GOT3 (cell line): Measurements from ENCODE around the gene SEC14L6.

Experiments
- DNase-seq: peaks from one replicate; lab custom pipeline; 2025; ENCODE audit warnings: mixed read lengths; lab: John Stamatoyannopoulos, UW

Gene SEC14L6

GRCh38 chr22:30535182-30535581, 11.4 kb downstream of the SEC14L6 start:
- DNase-seq: no peak

- DNase-seq: no peak
These were observed 14.6 kb downstream of the SEC14L6 start for GRCh38 chr22:30531651-30532608.

DNA sequence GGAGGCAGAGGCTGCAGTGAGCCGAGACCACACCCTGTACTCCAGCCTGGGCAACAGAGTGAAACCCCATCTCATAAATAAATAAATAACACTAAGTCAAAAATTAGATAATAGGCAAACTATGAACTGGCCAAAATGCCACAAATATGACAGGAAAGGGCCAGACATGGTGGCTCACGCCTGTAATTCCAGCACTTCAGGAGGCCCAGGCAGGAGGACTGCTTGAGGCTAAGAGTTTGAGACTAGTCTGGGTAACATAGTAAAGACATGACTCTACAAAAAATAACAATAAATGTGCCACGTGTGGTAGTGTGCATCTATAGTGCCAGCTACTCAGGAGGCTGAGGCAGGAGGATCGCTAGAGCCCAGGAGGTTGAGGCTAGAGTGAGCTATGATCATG, 19.9 kb downstream of the SEC14L6 start:
- DNase-seq: no peak

DNA sequence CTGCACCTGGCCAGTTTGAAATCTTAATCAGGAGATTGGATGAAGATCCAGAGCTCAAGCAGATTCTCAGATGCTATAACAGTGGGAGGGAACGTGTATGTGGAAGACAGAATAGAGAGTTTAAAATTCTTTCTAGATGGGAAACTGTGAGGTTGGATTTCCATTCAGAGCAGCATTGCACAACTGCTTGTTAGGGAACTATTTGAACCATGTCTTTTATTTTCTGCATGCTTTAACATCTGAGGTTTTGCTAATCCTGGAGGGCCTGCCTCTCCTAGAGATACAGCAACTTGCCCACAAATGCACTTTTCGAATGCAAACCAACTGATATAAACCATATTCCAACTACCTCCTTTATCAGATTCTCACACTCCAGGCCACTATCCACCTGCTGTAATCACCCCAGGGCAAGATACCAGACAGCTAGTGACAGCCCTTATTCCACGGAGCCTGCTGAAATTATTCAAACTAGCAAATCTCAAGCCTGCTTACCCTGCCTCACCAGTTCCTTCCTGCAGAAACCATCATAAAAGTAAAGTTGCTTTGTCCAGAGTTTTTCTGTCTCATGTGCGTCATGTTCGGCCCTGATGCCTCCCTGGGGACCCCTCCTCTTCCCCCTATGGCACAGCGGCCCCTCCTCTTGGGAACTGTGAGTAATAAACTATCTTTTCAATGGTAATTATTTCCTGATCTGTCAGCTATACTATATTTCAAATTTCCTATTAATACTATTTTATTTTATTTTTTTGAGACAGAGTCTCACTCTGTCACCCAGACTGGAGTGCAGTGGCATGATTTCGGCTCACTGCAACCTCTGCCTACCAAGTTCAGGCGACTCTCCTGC, 22.7 kb downstream of the SEC14L6 start:
- DNase-seq: no peak

DNA sequence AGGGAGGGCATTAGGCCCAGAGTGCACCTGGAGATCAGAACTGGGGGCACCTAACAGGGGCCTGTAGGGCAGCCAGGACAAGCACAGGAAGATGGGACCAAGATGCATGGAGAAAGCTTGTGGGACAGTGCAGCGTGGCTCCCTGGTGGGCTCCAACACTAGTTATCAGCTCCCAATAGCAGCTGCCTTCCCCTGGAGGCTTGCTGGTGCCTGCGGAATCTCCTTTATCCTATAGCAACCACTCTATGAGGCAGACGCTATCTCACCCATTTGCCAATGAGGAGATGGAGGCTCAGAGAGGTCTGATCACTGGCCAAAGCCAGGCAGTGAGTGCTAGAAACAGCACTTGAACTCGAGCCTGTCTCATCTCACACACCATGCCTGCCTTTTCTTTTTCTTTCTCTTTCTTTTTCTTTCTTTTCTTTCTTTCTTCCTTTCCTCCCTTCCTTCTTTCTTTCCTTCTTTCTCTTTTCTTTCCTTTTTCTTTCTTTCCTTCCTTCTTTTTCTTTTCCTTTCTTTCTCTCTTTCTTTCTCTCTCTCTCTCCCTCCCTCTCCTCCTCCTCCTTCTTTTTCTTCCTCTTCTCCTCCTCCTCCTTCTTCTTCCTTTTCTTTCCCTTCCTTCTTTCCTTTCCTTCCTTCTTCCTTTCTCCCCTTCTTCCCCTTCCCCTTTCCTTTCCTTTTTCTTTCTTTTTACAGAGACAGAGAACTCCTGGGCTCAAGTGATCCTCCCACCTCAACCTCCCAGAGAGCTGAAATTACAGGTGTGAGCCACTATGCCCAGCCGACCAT, 25.0 kb downstream of the SEC14L6 start:
- DNase-seq: no peak

- no peak for DNase-seq
These were observed 26.6 kb downstream of the SEC14L6 start for GRCh38 chr22:30519842-30520425.

DNA sequence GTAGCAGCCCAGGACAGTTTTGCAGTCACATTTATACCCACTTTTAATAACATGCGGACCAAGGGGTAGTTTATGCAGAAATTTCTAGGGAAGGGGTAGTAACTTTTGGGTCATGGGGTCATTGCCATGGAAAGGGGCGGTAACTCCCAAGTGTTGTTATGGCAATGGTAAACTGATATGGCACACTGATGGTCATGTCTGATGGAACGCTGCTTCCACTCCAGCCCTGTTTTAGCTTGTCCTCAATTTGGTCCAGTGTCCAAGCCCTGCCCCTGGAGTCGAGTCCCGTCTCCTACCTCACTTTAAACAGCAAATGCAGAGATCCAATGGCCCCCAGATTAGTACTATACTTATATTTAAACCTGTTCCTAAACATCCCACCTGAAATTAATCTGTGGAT, 29.8 kb downstream of the SEC14L6 start:
- no peak for DNase-seq

- DNase-seq: no peak
These were observed 30.3 kb downstream of the SEC14L6 start for GRCh38 chr22:30516273-30516672.

DNA sequence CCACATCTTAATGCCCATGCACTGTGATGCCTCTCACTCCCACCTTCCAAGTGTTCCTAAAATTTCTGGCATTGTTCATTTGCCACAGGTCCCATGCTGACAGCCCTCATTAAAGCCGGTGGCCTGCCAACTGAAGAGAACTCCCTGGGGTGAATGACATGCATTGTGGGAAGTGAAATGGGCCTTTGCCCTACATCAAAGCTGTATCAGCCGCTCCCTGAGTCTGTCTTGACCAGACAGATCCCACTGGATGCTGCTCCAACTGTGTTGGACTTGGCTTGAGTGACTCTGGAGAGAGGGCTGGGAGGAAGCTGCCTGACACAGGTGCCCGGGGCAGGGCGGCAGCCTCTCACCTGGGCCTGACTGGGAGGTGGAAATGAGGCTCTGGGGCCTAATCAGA, 32.3 kb downstream of the SEC14L6 start:
- no peak for DNase-seq

DNA sequence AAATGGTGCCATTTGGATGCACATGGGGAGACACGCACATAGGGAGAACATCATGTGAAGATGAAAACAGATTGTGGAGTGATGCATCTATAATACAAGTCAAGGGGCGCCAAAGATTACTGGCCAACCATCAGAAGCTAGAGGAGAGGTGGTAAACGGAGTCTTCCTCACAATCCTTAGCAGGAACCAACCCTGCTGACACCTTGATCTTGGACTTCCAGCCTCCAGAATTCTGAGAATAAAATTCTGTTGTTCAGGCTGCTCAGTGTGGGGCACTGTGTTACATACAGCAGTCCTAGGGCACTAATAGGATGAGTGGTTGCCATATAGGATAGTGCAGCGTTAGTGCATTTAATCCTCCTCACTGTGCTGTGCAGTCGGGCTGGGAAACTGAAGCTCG, 33.1 kb downstream of the SEC14L6 start:
- no peak for DNase-seq

- DNase-seq: no peak
These were observed 34.6 kb downstream of the SEC14L6 start for GRCh38 chr22:30511911-30512310.

DNA sequence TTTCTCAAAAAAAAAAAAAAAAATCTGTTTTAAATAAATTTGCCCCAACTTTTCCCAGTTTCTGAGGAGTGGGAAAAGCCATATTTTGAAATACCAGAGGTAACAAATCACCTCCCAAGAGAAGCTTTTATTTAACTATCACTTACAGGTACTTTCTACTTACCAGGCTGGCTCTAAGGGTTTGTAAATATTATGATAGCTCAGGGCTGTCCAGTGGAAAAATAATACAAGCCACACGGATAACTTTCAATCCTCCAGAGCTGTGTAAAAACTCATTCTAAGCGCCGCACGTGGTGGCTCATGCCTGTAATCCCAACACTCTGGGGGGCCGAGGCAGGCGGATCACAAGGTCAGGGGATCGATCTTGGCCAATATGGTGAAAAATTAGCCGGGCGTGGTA, 35.4 kb downstream of the SEC14L6 start:
- DNase-seq: no peak

GRCh38 chr22:30508216-30508615, 38.3 kb downstream of the SEC14L6 start:
- DNase-seq: no peak

- no peak for DNase-seq
These were observed 38.9 kb downstream of the SEC14L6 start for GRCh38 chr22:30507670-30508069.

GRCh38 chr22:30506507-30506968, 40.0 kb downstream of the SEC14L6 start:
- DNase-seq: no peak

DNA sequence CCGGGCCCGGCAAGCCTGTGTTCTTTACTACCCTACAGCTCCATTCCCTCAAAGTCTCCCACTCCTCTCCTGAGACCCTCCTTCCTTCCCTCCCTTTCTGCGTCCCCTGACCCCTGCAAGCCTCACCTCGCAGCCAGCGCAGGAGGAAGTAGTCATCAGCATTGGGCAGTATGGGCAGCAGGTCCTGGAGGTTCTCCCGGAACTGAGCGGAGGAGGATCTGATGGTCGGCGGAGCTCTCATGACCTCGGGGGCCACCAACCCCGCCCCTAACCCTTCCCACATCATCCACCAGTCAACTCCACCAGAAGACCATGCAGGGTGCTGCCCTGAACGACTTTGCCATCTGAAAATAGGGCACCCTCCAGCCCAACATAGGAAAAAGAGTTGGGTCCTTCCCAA, 43.0 kb downstream of the SEC14L6 start:
- no peak for DNase-seq

DNA sequence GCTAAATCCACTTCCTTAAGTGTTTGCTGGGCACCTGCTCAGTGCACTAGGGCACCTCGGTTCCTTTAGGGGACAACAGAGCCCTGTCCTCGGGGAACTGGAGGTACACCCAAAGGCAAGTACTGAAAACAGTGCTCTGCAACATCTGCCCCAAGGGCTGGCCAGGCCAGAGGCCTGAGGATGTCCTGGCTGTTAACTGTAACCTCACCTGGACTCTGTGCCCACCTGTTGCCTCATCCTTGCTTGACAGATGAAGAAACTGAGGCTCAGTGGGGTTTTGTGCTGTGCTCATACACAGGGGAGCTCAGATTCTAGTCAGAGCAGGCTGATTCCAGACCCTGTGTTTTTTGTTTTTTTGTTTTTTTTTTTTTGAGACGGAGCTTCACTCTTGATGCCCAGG, 43.6 kb downstream of the SEC14L6 start:
- no peak for DNase-seq

- DNase-seq: no peak
These were observed 44.4 kb downstream of the SEC14L6 start for GRCh38 chr22:30502153-30502552.

DNA sequence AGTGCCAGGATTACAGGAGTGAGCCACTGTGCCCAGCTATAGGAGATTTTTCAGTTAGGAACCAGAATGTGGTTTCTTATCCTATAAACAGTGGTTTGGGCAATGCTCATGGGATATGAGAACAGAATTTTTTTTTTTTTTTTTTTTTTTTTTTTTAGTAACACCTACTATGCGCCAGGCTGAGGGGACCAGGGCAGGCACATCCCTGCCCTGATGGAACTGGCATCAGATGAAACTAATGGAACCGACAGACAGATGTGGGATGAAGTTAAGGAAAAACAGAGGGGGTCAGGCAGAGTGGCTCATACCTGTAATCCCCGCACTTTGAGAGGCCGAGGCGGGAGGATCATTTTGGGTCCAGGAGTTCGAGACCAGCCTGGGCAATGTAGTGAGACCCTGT, 45.9 kb downstream of the SEC14L6 start:
- DNase-seq: no peak

- no peak for DNase-seq
These were observed 48.9 kb downstream of the SEC14L6 start for GRCh38 chr22:30497466-30498150.
